ENCODE measurements around the gene SBK3. TPM values are rescaled to one million over a fixed set of nuclear protein-coding genes. Genes with fewer than 3 reads are reported as not detected.

SBK3 gene
- total RNA-seq, 2 donors from 2014 or later = 0.23 to 0.74 TPM

GRCh38 chr19:55581145-55581822 is 35.9 kb upstream of the SBK3 start:
- WGBS = 26% methylated on average over 12 of the region's 12 CpGs
- Histone ChIP-seq H3K9me3 (no peaks in the 10 kb centered on the region), H3K27me3 (replicated peaks; ENCODE audit: insufficient read depth) (no peaks in the 10 kb centered on the region), H3K4me3 (peak overlapping the region; percentile 86 to 97), H3K36me3 (peaks cover 0 to 7% of the 10 kb centered on the region in 2 donors), H3K27ac (peak overlapping the region; percentile 88 to 94), H3K4me1 (replicated peaks) (peaks cover 14% of the 10 kb centered on the region)
- TF ChIP-seq CTCF (IDR thresholded peaks at IDR 0.05) = no peak
- TF ChIP-seq POLR2A (IDR thresholded peaks at IDR 0.05) = no peak
- no peak for TF ChIP-seq POLR2AphosphoS5 (IDR thresholded peaks at IDR 0.05)
- intact Hi-C loops (cut with DNase I) = loop anchor here (5.0 kb wide), 1 partner anchor 64 kb away; no protein-coding TSS in a partner anchor
- no peak for DNase-seq (ENCODE audit: low spot score)

GRCh38 chr19:55580628-55581144 is 35.3 kb upstream of the SBK3 start, which contains the start of gene ZNF579:
Gene ZNF579, minus strand, starts transcription at chr19:55580848. Its CDS starts 1,209 bp downstream, at chr19:55579639.
- Histone ChIP-seq H3K9me3 (no peaks in the 10 kb centered on the region), H3K36me3 (peaks cover 0 to 7% of the 10 kb centered on the region in 2 donors), H3K4me3 (peak within 1 kb of the TSS; percentile 86 to 97), H3K27ac (peak within 1 kb of the TSS; percentile 88 to 94), H3K27me3 (replicated peaks; ENCODE audit: insufficient read depth) (no peaks in the 10 kb centered on the region), H3K4me1 (replicated peaks) (peaks cover 14% of the 10 kb centered on the region)
- 2% methylated on average over 16 of the region's 24 CpGs for WGBS
- intact Hi-C loops (cut with DNase I) = loop anchor here (5.0 kb wide), 1 partner anchor 63 kb away; no protein-coding TSS in a partner anchor
- TF ChIP-seq POLR2AphosphoS5 (IDR thresholded peaks at IDR 0.05) (peak; percentile 73), POLR2A (IDR thresholded peaks at IDR 0.05) (no peak)
- peak; percentile 76 for DNase-seq (ENCODE audit: low spot score)

DNA sequence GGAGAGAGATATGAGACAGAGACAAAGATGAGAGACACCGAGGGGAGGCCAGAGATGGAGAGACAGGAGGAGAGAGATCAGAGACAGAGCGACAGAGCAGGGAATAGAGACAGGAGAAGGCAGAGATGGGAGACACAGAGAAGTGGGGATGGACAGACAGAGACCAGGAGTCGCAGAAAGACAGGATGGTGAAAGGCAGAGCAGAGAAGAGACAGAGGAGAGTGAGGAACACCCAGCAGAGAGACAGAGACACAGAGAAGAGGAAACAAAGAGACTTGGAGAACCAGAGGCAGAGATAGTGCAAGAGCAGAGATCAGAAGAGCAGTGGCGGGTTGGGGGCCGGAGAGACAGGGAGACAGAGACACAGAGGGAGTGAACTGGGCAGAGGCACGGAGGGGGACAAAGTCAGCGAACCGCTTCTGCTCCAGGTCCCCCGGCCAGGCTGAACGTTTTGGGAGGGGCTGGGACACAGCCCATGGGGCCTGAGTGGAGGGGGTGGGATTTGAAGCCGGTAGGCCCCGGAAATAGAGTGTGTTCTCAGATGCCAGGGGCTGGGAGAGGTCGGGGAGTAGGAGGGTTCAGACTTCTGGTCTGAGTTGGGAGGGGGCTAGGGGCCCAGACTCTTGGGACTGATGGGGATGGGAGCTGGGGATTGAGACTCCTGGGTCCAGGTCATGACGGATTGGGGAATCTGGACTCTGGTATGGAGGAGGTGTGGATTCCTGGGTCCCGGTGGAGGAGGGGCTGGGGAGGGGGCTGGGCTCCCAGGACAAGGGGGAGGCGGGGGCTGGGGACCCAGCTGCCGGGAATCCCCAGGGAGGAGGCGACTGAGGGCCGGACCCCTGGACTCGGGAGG is 34.7 kb upstream of the SBK3 start:
- 8% methylated on average over 20 of the region's 20 CpGs for WGBS
- TF ChIP-seq POLR2A (IDR thresholded peaks at IDR 0.05) = no peak
- no peak for TF ChIP-seq CTCF (IDR thresholded peaks at IDR 0.05)
- TF ChIP-seq POLR2AphosphoS5 (IDR thresholded peaks at IDR 0.05) = no peak
- Histone ChIP-seq H3K36me3 (peaks cover 0 to 7% of the 10 kb centered on the region in 2 donors), H3K9me3 (no peaks in the 10 kb centered on the region), H3K4me1 (replicated peaks) (peaks cover 14% of the 10 kb centered on the region), H3K4me3 (peak overlapping the region; percentile 86 to 97), H3K27me3 (replicated peaks; ENCODE audit: insufficient read depth) (no peaks in the 10 kb centered on the region), H3K27ac (peak overlapping the region; percentile 88 to 94)
- intact Hi-C loops (cut with DNase I) = loop anchor here (5.0 kb wide), 1 partner anchor 63 kb away; no protein-coding TSS in a partner anchor
- no peak for DNase-seq (ENCODE audit: low spot score)

- Histone ChIP-seq H3K27ac (no peak overlapping the region), H3K9me3 (no peaks in the 10 kb centered on the region), H3K27me3 (replicated peaks; ENCODE audit: insufficient read depth) (no peaks in the 10 kb centered on the region), H3K4me1 (replicated peaks) (peaks cover 14% of the 10 kb centered on the region), H3K4me3 (peak overlapping the region in 1 of 2 donors; percentile 86), H3K36me3 (peaks cover 0 to 7% of the 10 kb centered on the region in 2 donors)
- WGBS = 92% methylated on average over 74 of the region's 90 CpGs
- TF ChIP-seq POLR2A (IDR thresholded peaks at IDR 0.05) (no peak), CTCF (IDR thresholded peaks at IDR 0.05) (no peak), POLR2AphosphoS5 (IDR thresholded peaks at IDR 0.05) (no peak)
- intact Hi-C loops (cut with DNase I) = no loop called here
- DNase-seq (ENCODE audit: low spot score) = no peak
These were observed 33.7 kb upstream of the SBK3 start for GRCh38 chr19:55578761-55579747.

All from prostate gland (tissue), 2 donors.